NCI-H524 treated with DMSO at 0.1 percent for 48 hours (cell line): Measurements from ENCODE around the gene RPL18A.
"Not testable (repeated sequence)": the region's sequence is repeated elsewhere in the genome, so short reads cannot be mapped to it uniquely, and the experiment has no call there.

Source experiments
- DNase-seq: peaks from one replicate; lab custom pipeline; 2025; lab: John Stamatoyannopoulos, UW

Gene RPL18A

GRCh38 chr19:17866964-17867486 lies 7.3 kb downstream of the RPL18A start:
- no peak for DNase-seq

- no peak for DNase-seq
Measured at GRCh38 chr19:17868669-17869068, 9.0 kb downstream of the RPL18A start.

DNA sequence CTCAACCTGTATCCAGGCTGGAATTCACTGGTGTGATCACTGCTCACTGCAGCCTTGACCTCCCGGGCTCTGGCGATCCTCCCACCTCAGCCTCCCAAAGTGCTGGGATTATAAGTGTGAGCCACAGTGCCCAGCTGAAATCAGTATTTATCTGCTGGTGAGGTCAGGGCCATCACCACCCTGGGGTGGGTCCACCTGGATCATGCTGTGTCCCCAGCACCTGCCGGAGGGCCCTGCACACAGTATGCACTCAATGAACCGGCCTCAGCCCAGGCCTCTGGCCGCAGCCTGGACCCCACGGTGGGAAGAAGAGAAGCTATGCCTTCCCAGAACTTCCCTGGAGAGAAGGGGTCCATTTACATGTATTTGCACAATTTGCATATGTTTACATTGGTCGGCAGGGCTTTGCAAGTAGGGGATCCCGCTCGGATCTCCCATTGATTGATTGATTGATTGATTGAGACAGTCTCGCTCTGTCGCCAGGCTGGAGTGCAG lies 9.5 kb downstream of the RPL18A start:
- DNase-seq, result no peak

- DNase-seq, result no peak
Measured at GRCh38 chr19:17871032-17871877, 11.5 kb downstream of the RPL18A start.

GRCh38 chr19:17871878-17872250 lies 12.2 kb downstream of the RPL18A start, which contains the start of gene SLC5A5:
Gene SLC5A5 (plus strand): TSS chr19:17871945. CDS start chr19:17872320, 375 bp downstream.
- DNase-seq, result no peak

DNA sequence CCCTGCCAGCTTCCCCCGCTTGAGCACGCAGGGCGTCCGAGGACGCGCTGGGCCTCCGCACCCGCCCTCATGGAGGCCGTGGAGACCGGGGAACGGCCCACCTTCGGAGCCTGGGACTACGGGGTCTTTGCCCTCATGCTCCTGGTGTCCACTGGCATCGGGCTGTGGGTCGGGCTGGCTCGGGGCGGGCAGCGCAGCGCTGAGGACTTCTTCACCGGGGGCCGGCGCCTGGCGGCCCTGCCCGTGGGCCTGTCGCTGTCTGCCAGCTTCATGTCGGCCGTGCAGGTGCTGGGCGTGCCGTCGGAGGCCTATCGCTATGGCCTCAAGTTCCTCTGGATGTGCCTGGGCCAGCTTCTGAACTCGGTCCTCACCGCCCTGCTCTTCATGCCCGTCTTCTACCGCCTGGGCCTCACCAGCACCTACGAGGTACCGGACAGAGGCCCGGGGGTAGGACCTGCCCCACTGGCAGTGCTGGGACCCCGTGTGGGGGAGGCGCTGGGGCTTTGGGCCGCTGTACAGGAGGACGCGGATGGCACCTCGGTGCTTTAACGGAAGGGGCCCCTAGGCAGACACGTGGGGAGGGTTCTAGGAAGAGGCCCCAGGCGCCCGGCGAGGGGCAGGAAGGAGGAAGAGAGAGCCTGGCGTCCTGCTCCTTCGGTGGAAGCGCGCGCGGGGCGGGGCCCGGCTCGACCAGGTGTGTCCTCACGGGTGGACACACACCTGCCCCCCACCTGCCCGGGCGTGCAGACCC lies 12.7 kb downstream of the RPL18A start:
- DNase-seq, result no peak

DNA sequence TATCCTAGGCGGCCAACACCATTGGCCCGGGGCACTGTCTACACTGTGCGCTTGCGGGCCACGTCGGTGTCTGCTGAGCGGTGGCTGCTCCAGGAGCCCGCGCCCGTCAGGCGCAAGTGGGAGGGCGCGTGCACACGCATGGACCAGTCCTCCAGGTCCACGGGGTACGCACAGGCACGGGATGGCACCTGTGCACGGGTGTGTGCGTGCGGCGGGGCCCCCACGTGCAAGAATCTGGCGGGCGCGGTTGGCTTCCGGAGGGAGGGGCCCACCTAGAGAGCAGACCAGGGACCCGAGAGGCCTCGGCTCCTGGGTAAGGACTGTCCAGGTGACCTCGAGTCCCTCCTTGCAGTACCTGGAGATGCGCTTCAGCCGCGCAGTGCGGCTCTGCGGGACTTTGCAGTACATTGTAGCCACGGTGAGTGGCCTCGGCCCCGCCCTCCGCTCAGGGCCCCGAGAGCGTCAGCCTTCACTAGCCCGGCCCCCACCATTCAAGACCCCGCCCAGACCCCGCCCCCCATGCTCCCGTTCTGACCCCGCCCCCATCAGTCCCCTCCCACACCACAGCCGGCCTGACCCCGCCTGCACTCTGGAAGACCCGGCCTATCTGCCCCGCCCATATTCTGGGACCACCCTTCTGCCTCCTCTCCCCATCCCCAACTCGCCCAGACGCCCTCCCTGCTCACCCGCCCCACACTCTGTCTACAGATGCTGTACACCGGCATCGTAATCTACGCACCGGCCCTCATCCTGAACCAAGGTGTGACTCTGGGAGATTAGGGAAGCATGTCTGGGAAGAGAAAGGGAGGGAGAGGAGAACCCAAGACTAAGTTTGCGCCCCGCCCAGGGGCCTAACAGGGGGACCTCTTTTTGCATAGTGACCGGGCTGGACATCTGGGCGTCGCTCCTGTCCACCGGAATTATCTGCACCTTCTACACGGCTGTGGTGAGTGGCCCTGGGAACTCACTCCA lies 14.4 kb downstream of the RPL18A start:
- no peak for DNase-seq

DNA sequence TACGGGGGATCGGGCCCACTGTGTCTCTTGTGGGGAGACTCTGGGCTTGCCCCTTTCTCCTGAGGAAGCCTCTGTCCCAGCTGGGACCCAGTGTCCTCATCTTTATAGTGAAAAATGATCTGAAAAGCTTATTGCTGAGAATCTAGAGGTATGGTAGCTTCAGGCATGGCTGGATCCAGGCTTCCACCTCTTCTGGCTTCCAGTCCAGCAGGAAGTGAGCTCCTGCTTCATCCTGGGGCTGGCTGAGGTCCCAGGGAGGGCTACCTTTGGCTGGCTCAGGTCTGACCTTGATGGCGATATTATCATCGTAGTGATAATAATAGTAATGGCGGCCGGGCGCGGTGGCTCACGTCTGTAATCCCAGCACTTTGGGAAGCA lies 15.0 kb downstream of the RPL18A start:
- DNase-seq, result no peak

DNA sequence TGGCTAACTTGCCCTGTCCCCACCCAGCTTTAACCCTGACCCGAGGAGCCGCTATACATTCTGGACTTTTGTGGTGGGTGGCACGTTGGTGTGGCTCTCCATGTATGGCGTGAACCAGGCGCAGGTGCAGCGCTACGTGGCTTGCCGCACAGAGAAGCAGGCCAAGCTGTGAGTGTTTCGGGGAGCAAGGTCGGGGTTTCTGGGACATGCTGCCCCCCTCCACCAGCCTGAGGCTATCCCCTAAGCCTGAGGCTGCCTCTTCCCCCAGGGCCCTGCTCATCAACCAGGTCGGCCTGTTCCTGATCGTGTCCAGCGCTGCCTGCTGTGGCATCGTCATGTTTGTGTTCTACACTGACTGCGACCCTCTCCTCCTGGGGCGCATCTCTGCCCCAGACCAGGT lies 18.0 kb downstream of the RPL18A start:
- no peak for DNase-seq

- no peak for DNase-seq
Measured at GRCh38 chr19:17879466-17879865, 19.8 kb downstream of the RPL18A start.

DNA sequence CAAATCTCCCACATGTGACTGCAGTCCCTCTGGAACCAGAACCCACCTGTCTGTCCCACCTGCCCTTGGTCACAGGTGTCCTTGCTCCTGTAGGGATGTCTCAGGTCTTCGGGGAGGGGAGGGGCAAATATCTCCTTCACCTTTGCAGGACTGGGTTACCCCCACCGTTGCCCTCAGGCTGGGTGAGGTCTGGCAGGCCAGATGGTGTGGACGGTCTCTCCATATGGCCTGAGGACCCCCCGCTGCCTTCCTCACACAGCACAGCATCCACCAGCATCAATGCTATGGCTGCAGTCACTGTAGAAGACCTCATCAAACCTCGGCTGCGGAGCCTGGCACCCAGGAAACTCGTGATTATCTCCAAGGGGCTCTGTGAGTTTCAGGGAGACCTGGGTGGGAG lies 22.0 kb downstream of the RPL18A start:
- no peak for DNase-seq

GRCh38 chr19:17883627-17884410 lies 24.1 kb downstream of the RPL18A start:
- DNase-seq, result no peak

DNA sequence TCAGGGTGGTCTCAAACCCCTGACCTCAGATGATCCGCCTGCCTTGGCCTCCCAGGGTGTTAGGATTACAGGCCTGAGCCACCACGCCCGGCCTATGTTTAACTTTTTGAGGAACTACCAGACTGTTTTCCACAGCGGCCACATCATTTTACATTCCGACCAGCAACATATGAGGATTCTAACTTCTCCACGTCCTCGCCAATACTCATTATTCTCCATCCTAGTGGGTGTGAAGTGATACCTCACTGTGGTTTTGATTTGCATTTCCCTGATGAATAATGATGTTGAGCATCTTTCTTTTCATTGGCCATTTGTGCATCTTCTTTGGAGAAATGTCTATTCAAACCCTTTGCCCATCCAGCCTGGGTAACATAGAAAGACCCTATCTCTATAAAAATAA lies 26.8 kb downstream of the RPL18A start:
- DNase-seq, result no peak

DNA sequence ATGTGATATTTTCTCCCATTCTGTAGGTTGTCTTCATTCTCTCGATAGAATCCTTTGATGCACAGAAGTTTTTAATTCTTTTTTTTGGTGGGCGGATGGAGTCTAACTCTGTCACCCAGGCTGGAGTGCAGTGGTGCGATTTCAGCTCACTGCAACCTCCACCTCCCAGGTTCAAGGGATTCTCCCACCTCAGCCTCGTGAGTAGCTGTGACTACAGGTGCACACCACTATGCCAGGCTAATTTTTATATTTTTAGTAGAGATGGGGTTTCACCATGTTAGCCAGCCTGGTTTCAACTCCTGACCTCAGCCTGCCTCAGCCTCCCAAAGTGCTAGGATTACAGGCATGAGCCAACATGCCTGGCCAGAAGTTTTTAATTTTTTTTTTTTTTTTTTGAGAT lies 27.5 kb downstream of the RPL18A start:
- not testable (repeated sequence) for DNase-seq

DNA sequence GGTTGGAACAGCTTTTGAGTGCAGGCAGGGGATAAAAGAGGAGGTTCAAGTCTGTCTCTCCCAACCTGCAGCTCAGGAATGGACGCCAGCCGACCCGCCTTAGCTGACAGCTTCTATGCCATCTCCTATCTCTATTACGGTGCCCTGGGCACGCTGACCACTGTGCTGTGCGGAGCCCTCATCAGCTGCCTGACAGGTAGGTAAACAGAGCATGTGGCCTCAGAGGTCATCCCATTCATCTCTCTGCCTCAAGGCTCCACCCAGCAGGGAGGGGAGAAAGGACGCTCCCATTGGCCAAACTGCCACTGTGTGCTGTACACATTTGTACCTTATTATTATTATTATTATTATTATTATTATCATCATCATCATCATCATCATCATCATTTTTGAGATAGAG lies 28.6 kb downstream of the RPL18A start:
- no peak for DNase-seq

DNA sequence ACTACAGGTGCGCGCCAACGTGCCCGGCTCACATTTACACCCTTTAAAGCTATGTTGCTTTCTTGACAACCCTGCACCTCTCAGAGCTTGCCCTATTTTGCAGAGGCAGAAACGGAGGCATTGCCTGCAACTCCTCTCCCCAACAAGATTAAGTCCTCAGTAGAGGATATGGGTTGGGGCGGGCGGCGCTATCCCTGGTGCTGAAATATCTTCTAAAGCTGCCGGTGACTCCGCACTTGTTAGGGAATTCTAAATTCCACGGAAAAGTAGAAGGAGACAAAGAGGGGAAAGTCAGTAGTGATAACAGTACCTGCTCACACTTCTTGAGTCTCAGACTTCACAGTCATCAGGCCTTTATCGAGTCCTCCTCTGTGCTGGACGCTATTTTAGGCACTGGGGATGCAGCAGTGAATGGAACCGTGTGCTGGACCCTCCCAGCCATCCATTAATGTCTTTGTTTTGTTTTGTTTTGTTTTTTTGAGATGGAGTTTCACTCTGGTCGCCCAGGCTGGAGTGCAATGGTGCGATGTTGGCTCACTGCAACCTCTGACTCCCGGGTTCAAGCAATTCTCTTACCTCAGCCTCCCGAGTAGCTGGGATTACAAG lies 30.0 kb downstream of the RPL18A start:
- no peak for DNase-seq

DNA sequence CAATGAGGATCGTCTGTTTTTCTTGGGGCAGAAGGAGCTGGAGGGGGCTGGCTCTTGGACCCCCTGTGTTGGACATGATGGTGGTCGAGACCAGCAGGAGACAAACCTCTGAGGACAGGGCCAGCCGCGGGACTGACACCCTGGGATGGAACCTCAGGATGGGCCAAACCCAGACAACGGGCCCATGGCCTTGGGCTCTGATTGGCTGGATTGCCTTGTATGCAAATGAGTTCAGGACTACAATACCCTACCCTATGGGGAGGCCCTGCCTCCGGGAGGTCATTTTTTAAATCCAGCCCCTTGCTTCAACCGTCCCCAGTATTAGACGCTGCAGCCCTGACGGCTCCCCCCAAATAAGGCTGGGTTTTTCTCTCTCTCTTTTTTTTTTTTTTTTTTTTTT lies 34.1 kb downstream of the RPL18A start:
- DNase-seq, result no peak

- peak; percentile 79 for DNase-seq
Measured at GRCh38 chr19:17902701-17903100, 43.0 kb downstream of the RPL18A start.

DNA sequence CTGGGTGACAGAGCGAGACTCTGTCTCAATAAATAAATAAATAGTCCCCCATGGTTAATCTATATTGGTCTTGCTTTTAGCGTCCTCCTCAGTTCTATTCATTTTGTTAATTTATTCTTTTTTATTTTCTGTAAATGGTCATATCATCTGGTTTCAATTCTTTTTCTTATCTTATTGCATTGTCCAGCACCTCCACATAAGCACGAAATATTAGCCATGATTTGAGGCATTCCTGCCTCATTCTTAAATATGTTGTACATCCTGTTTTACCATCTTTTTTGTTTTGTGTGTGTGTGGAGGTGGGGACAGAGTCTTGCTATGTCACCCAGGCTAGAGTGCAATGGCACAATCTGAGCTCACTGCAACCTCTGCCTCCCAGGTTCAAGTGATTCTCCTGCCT lies 48.5 kb downstream of the RPL18A start:
- DNase-seq, result no peak

DNA sequence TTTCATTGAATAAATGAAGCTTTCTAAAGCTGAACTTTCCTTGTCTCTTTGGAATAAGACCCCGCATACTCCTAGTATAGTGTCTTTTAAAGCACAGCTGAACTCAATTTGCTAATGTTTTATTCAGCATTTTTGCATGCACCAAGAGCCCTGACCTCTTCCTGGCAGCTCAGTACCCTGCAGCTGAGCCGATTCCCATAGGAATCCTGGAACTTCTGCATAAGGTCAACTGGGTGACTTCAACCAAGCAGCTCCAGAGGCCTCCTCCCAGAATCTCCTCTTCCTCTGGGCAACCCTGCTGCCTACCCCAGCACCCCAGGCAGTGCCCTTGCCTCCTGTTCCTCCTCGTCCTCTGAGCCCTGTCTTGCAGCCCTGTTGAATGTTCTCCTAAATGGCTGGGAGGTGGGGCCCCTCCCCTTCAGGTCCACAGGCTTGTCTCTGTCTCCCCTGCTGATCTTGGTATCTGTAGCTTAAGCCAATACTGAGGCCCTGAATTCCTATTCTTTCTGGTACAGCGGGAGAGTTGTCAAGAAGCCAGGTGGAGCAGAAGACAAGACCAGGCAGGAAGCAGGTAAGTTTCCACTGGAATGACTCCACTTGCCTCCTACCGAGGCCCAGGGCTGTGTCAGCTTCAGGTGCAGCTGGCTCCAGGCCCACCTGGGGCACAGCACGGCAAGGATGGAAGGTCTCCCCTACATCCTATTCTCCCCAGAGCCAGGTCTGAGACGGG lies 49.5 kb downstream of the RPL18A start:
- no peak for DNase-seq
